Right cardiac atrium (tissue), 5 donors: Measurements from ENCODE around the gene MMP25. TPM values are rescaled to one million over a fixed set of nuclear protein-coding genes. Genes with fewer than 3 reads are reported as not detected.
A peak's percentile ranks its signal among the peaks of the same experiment; 100 is the strongest.
"Not testable (repeated sequence)": the region's sequence is repeated elsewhere in the genome, so short reads cannot be mapped to it uniquely, and the experiment has no call there.

ENCODE experiments used
- ATAC-seq, 2 donors: fragments of 200-7000 bp; cut with Tn5 transposase; one replicate each; pipeline versions ENCODE4 v1.8.0 to v1.9.1; 2020; ENCODE audit warnings: moderate library complexity in 2 of 2, mild to moderate bottlenecking in 1 of 2
- DNase-seq, 3 donors: peaks; one replicate each; pipeline ENCODE4 v3.0.0-alpha.2; 2020
- H3K27ac ChIP-seq: one replicate; pipeline ENCODE4 v1.5.1; 2013; ENCODE audit warnings: mild to moderate bottlenecking, low read length, control low read depth, moderate library complexity
- H3K27me3 ChIP-seq: one replicate; pipeline ENCODE4 v1.6.1; 2013; ENCODE audit not compliant: control insufficient read depth, insufficient read depth
- H3K4me1 ChIP-seq: one replicate; pipeline ENCODE4 v1.6.1; 2013; ENCODE audit warnings: low read length; ENCODE audit not compliant: control insufficient read depth, insufficient read depth
- H3K4me3 ChIP-seq: one replicate; pipeline ENCODE4 v1.5.1; 2013; ENCODE audit warnings: low read length, control low read depth
- H3K9me3 ChIP-seq: one replicate; pipeline ENCODE4 v1.6.1; 2013; ENCODE audit warnings: low read length; ENCODE audit not compliant: control insufficient read depth
- WGBS: extraction: QIAGEN DNeasy Blood & Tissue Kit; methylation state at CpG from one replicate; pipeline ENCODE4 v1.1.7; 2013; 5-methylcytosine and 5-hydroxymethylcytosine counted together
- intact Hi-C, 4 donors: fragments of 100-400 bp; cut with DNase I; formaldehyde crosslinking; loops; one replicate each; pipeline versions ENCODE4 v1.11.0 to v1.14.0; 2022 to 2023
- polyA plus RNA-seq: library from polyadenylated mRNA; stranded (reverse); fragments of 200-250 nt; gene quantifications from one replicate; pipeline ENCODE4 v1.2.3, GENCODE V29; 2013
- total RNA-seq, 4 donors: library from RNA; stranded (reverse); fragmentation: NEBNext Ultra II Directional; extraction: Animal tissue kit (Norgen Biotek cat#: 25700); gene quantifications; one replicate each; pipeline ENCODE4 v1.2.1, GENCODE V29; 2021
- donor health status: healthy with polysubstance abuse.
- donor health status: DM: no; HTN: yes; CAD: no.
- donor health status: DM: no; HTN: no; CAD: no.
- donor health status: DM: no; HTN: yes; CAD: no; lungs with severe emphysema.
- donor health status: DM: yes; HTN: yes; CAD: no.

The MMP25 gene
- total and polyA plus RNA-seq, 5 donors, result 0.68 to 1.7 (median 0.79) TPM

DNA sequence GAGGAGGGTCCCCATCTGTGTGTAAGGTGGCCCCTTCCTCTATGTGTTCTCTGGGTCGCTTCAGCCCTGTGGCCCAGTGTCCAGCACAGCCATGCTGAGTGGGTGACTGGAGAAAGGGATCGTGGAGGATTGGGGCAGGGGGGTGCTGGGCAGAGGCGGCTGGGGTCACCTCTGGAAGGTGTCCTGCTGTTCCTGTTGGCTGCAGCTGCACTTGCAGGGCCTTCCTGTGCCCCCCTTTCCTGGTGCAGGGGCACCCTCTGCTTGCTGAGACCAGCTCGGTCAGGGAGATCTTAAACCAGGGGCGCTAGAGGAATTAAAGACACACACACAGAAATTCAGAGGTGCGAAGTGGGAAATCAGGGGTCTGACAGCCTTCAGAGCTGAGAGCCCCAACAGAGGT lies 30.2 kb downstream of the MMP25 start:
- no peak overlapping the region for H3K4me3 ChIP-seq
- ATAC-seq, result no peak
- intact Hi-C loops, result no loop called here
- no peak overlapping the region for H3K27ac ChIP-seq
- no peaks in the 10 kb centered on the region for H3K4me1 ChIP-seq
- 68% methylated on average over 6 of the region's 6 CpGs for WGBS
- no peak for DNase-seq
- no peaks in the 10 kb centered on the region for H3K9me3 ChIP-seq
- H3K27me3 ChIP-seq, result no peaks in the 10 kb centered on the region

DNA sequence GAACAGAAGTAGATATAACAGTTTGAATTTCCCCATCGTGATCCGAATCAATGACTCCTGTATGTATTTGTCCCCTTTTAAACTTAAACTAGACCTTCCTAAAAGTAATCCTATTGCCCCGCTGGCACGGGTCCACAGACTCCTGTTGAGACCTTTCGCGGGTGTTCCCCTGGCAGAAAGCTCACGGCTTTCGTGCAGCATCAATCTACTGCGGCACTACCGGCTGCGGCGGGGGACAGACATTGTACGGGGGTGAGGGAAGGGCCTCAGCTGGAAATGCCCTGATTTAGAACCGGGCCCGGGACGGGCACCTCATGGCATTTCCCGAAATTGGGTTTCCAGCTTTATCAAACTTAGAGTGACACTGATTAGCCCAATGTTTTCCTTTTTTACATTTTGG lies 33.7 kb downstream of the MMP25 start:
- Histone ChIP-seq H3K27me3 (no peaks in the 10 kb centered on the region), H3K4me3 (no peak overlapping the region), H3K9me3 (no peaks in the 10 kb centered on the region), H3K4me1 (no peaks in the 10 kb centered on the region), H3K27ac (no peak overlapping the region)
- intact Hi-C loops, result no loop called here
- ATAC-seq, result no peak
- peak in 2 of 3 donors; percentile 28 to 48 for DNase-seq
- 84% methylated on average over 17 of the region's 17 CpGs for WGBS

DNA sequence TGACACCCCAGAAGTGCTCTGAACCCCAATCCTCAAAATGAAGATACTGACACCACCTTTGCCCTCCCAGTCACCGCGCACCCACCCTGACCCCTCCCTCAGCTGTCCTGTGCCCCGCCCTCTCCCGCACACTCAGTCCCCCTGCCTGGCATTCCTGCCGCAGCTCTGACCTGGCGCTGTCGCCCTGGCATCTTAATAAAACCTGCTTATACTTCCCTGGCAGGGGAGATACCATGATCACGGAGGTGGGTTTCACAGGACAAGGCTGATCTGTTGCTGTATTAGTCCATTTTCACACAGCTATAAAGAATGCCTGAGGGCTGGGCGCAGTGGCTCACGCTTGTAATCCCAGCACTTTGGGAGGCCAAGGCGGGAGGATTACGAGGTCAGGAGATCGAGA lies 35.6 kb downstream of the MMP25 start:
- DNase-seq, H3K27me3 ChIP-seq, ATAC-seq, intact Hi-C loops, H3K4me1 ChIP-seq, H3K9me3 ChIP-seq, H3K27ac ChIP-seq, H3K4me3 ChIP-seq: not testable (repeated sequence)
- WGBS, result 94% methylated on average over 13 of the region's 13 CpGs

DNA sequence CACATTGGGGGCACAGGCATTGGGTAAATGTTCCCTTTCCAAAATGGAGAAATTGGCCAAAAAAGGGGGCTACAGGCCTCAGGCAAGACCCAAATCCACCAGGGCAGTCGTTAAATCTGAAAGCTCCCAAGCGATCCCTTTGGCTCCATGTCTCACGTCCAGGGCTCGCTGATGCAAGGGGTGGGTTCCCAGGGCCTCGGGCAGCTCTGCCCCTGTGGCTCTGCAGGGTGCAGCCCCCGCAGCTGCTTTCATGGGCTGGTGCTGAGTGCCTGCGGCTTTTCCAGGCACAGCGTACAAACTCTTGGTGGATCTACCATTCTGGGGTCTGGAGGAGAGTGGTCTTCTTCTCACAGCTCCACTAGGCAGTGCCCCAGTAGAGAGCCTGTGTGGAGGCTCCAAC lies 37.0 kb downstream of the MMP25 start:
- DNase-seq, ATAC-seq, H3K27me3 ChIP-seq, H3K4me3 ChIP-seq, intact Hi-C loops, H3K4me1 ChIP-seq, H3K9me3 ChIP-seq, H3K27ac ChIP-seq: not testable (repeated sequence)
- 95% methylated on average over 8 of the region's 8 CpGs for WGBS

- no peak for ATAC-seq
- Histone ChIP-seq H3K27me3 (no peaks in the 10 kb centered on the region), H3K4me3 (no peak overlapping the region), H3K27ac (no peak overlapping the region), H3K9me3 (no peaks in the 10 kb centered on the region), H3K4me1 (peaks cover 4% of the 10 kb centered on the region)
- 94% methylated on average over 1 of the region's 1 CpG for WGBS
- DNase-seq, result no peak
- intact Hi-C loops, result no loop called here
Observed at GRCh38 chr16:3084491-3084890, 38.1 kb downstream of the MMP25 start.

- Histone ChIP-seq H3K9me3 (no peaks in the 10 kb centered on the region), H3K4me3 (no peak overlapping the region), H3K27me3 (no peaks in the 10 kb centered on the region), H3K27ac (no peak overlapping the region), H3K4me1 (peaks cover 4% of the 10 kb centered on the region)
- 72% methylated on average over 7 of the region's 7 CpGs for WGBS
- DNase-seq (no peak), ATAC-seq (no peak)
- intact Hi-C loops, result no loop called here
Observed at GRCh38 chr16:3084969-3085670, 38.8 kb downstream of the MMP25 start.

- WGBS, result 69% methylated on average over 17 of the region's 17 CpGs
- no peaks in the 10 kb centered on the region for H3K27me3 ChIP-seq
- H3K9me3 ChIP-seq, result no peaks in the 10 kb centered on the region
- ATAC-seq, result peak in 1 of 2 donors; percentile 3
- DNase-seq, result peak in 1 of 3 donors; percentile 14
- intact Hi-C loops, result no loop called here
- H3K27ac ChIP-seq, result peak overlapping the region; percentile 73
- H3K4me3 ChIP-seq, result peak overlapping the region; percentile 29
- peaks cover 4% of the 10 kb centered on the region for H3K4me1 ChIP-seq
Observed at GRCh38 chr16:3085868-3086595, 39.7 kb downstream of the MMP25 start.

GRCh38 chr16:3086596-3087242 lies 40.4 kb downstream of the MMP25 start:
- Histone ChIP-seq H3K4me1 (peaks cover 4% of the 10 kb centered on the region), H3K27me3 (no peaks in the 10 kb centered on the region), H3K27ac (peak overlapping the region; percentile 73), H3K9me3 (no peaks in the 10 kb centered on the region), H3K4me3 (peak overlapping the region; percentile 29)
- DNase-seq, result peak in 1 of 3 donors; percentile 66
- WGBS, result 45% methylated on average over 14 of the region's 14 CpGs
- ATAC-seq, result peak; percentile 67 to 83
- intact Hi-C loops, result no loop called here

GRCh38 chr16:3087243-3088235 lies 41.2 kb downstream of the MMP25 start:
- intact Hi-C loops, result no loop called here
- Histone ChIP-seq H3K27me3 (no peaks in the 10 kb centered on the region), H3K4me3 (peak overlapping the region; percentile 29), H3K9me3 (no peaks in the 10 kb centered on the region), H3K27ac (peak overlapping the region; percentile 73), H3K4me1 (peaks cover 4% of the 10 kb centered on the region)
- 34% methylated on average over 18 of the region's 18 CpGs for WGBS
- DNase-seq (peak; percentile 55 to 80 (median 78)), ATAC-seq (peak; percentile 78 to 88)

- WGBS, result 54% methylated on average over 7 of the region's 7 CpGs
- no peak overlapping the region for H3K27ac ChIP-seq
- no peaks in the 10 kb centered on the region for H3K27me3 ChIP-seq
- H3K4me3 ChIP-seq, result no peak overlapping the region
- no peaks in the 10 kb centered on the region for H3K9me3 ChIP-seq
- intact Hi-C loops, result no loop called here
- DNase-seq (peak in 2 of 3 donors; percentile 21 to 43), ATAC-seq (no peak)
- H3K4me1 ChIP-seq, result peaks cover 4% of the 10 kb centered on the region
Observed at GRCh38 chr16:3088450-3088849, 42.1 kb downstream of the MMP25 start.
